ENCODE data around the gene CD72.

CD72 gene

GRCh38 chr9:35603506-35603985 is 14.7 kb downstream of the CD72 start (continued):
- TF ChIP-seq ZNF514 (tag by site-specific recombination; IDR thresholded peaks at IDR 0.05) (no peak), BCL6B (tag by site-specific recombination; IDR thresholded peaks at IDR 0.05) (no peak), PRDM6 (tag by site-specific recombination; IDR thresholded peaks at IDR 0.05) (no peak), KLF10 (tag by site-specific recombination; IDR thresholded peaks at IDR 0.05) (no peak), ZNF792 (tag by site-specific recombination; IDR thresholded peaks at IDR 0.05) (no peak), ZNF148 (tag by site-specific recombination; IDR thresholded peaks at IDR 0.05; ENCODE audit: borderline replicate concordance) (no peak), ZFP3 (tag by site-specific recombination; IDR thresholded peaks at IDR 0.05; ENCODE audit: low read depth) (no peak)

- no peak for TF ChIP-seq ZNF302 (tag by site-specific recombination; IDR thresholded peaks at IDR 0.05; ENCODE audit: low read depth)
- no peak for TF ChIP-seq ZNF530 (tag by site-specific recombination; IDR thresholded peaks at IDR 0.05; ENCODE audit: low read depth)
- CTCF ChIA-PET = interaction anchor here (0.6 to 1.0 kb wide), 10 partner anchors 14 to 850 kb away, joined by 3 to 8 read pairs (median 4); no protein-coding TSS in a partner anchor
- Histone ChIP-seq H3K36me3 (ENCODE audit: control insufficient read depth in 2 of 2, insufficient read depth in 1 of 2, low read length in 2 of 2) (no peaks in the 10 kb centered on the region), H3K27ac (ENCODE audit: extremely low read depth, low read depth, low read length) (no peak overlapping the region), H3K4me1 (ENCODE audit: control insufficient read depth, insufficient read depth, low read length) (no peaks in the 10 kb centered on the region), H3K4me3 (ENCODE audit: low read depth, low read length) (no peak overlapping the region), H3K9me3 (ENCODE audit: control insufficient read depth, insufficient read depth, low read depth, low read length) (no peaks in the 10 kb centered on the region)
- POLR2A ChIA-PET = interaction anchor here (0.6 kb wide), 1 partner anchor 54 kb away, joined by 3 read pairs; no protein-coding TSS in a partner anchor
These were observed 18.2 kb downstream of the CD72 start for GRCh38 chr9:35599763-35600604.

GRCh38 chr9:35598866-35599590 is 19.2 kb downstream of the CD72 start:
- H3K36me3 ChIP-seq (ENCODE audit: control insufficient read depth in 2 of 2, insufficient read depth in 1 of 2, low read length in 2 of 2) = no peaks in the 10 kb centered on the region
- ChIA-PET POLR2A (interaction anchor here (0.6 kb wide), 1 partner anchor 55 kb away, joined by 3 read pairs; no protein-coding TSS in a partner anchor), CTCF (interaction anchor here (0.6 to 1.0 kb wide), 4 partner anchors 45 to 377 kb away, joined by 3 to 5 read pairs (median 4); no protein-coding TSS in a partner anchor)
- H3K4me1 ChIP-seq (ENCODE audit: control insufficient read depth, insufficient read depth, low read length) = no peaks in the 10 kb centered on the region
- H3K9me3 ChIP-seq (ENCODE audit: control insufficient read depth, insufficient read depth, low read depth, low read length) = no peaks in the 10 kb centered on the region
- H3K4me3 ChIP-seq (ENCODE audit: low read depth, low read length) = no peak overlapping the region
- no peak overlapping the region for H3K27ac ChIP-seq (ENCODE audit: extremely low read depth, low read depth, low read length)
- TF ChIP-seq SP7 (tag by site-specific recombination; IDR thresholded peaks at IDR 0.05) = no peak
- no peak for TF ChIP-seq ZSCAN16 (tag by site-specific recombination; IDR thresholded peaks at IDR 0.05)
- no peak for TF ChIP-seq PRDM1 (tag by site-specific recombination; IDR thresholded peaks at IDR 0.05)
- TF ChIP-seq ZBTB17 (tag by site-specific recombination; IDR thresholded peaks at IDR 0.05) = no peak
- TF ChIP-seq YY2 (tag by site-specific recombination; IDR thresholded peaks at IDR 0.05) = no peak
- TF ChIP-seq ZFP69B (tag by site-specific recombination; IDR thresholded peaks at IDR 0.05) = no peak
- no peak for TF ChIP-seq ZBTB11 (tag by site-specific recombination; conservative IDR thresholded peaks at IDR 0.05; ENCODE audit: low read depth)
- TF ChIP-seq CTCF (tag by site-specific recombination; IDR thresholded peaks at IDR 0.05) = no peak

Data from HEK293 (cell line).